H1 (cell line): ENCODE results near the gene GLIS2. TPM values are rescaled to one million over a fixed set of nuclear protein-coding genes. Genes with fewer than 3 reads are reported as not detected.

ENCODE experiments used
- CTCF ChIA-PET: fragments of 300-600 bp; sonication (Branson Sonifier 250); formaldehyde crosslinking; loops from one replicate; lab custom pipeline; 2021; ENCODE audit not compliant: partially characterized antibody; lab: Charles Lee
- POLR2A ChIA-PET: fragments of 300-600 bp; sonication (Branson Sonifier 250); formaldehyde crosslinking; loops from one replicate; lab custom pipeline; 2021; ENCODE audit warnings: inconsistent platforms; ENCODE audit not compliant: partially characterized antibody; lab: Charles Lee
- DNase-seq, 2 experiments: peaks; one replicate each; pipeline versions ENCODE4 v3.0.0 to v3.0.0-alpha.2; 2010 to 2022; ENCODE audit warnings: low spot score in 2 of 2, low read depth in 1 of 2, mixed read lengths in 1 of 2
- FAIRE-seq: peaks from 2 replicates; lab custom pipeline; 2011; peaks lifted over from hg19 to GRCh38; lab: Jason Lieb, UNC
- H2AFZ ChIP-seq: 2 replicates; pipeline ENCODE4 v1.8.1; 2012; ENCODE audit warnings: low read length, inconsistent platforms
- H2AK5ac ChIP-seq: 2 replicates; pipeline ENCODE4 v1.6.1; 2013; ENCODE audit warnings: low read depth, low read length
- H2BK120ac ChIP-seq: replicated peaks from 2 replicates; pipeline ENCODE3; 2013; ENCODE audit warnings: low read depth, low read length, inconsistent platforms
- H2BK12ac ChIP-seq: 2 replicates; pipeline ENCODE4 v1.6.1; 2013; ENCODE audit warnings: low read depth, low read length
- H2BK15ac ChIP-seq: 2 replicates; pipeline ENCODE4 v1.6.1; 2013; ENCODE audit warnings: low read length
- H2BK20ac ChIP-seq: 2 replicates; pipeline ENCODE4 v1.6.1; 2013; ENCODE audit warnings: low read length
- H2BK5ac ChIP-seq: 2 replicates; pipeline ENCODE4 v1.6.1; 2013; ENCODE audit warnings: low read depth, low read length
- H3K14ac ChIP-seq: 2 replicates; pipeline ENCODE4 v1.6.1; 2013; ENCODE audit warnings: inconsistent platforms; ENCODE audit not compliant: insufficient read length
- H3K18ac ChIP-seq: 2 replicates; pipeline ENCODE4 v1.6.1; 2013; ENCODE audit warnings: low read length; ENCODE audit errors: extremely low read depth
- H3K23ac ChIP-seq: 2 replicates; pipeline ENCODE4 v1.6.1; 2013; ENCODE audit warnings: inconsistent platforms; ENCODE audit not compliant: insufficient read length
- H3K23me2 ChIP-seq: 2 replicates; pipeline ENCODE4 v1.6.1; 2013; ENCODE audit warnings: low read depth, low read length
- H3K27ac ChIP-seq: 2 replicates; pipeline ENCODE4 v1.6.1; 2011; ENCODE audit warnings: low read depth, low read length, inconsistent platforms
- H3K27me3 ChIP-seq, 4 experiments: replicated peaks in 1 of 4; 1 replicate in 1 of 4; 2 replicates in 3 of 4; pipeline versions ENCODE4 v1.6.1 to v1.8.1; 2011 to 2013; ENCODE audit warnings: low read length in 3 of 4, mild to moderate bottlenecking in 3 of 4, inconsistent platforms in 2 of 4, mixed read lengths in 2 of 4, moderate library complexity in 1 of 4; ENCODE audit not compliant: control insufficient read depth in 3 of 4, insufficient read depth in 3 of 4; ENCODE audit errors: extremely low read depth in 1 of 4
- H3K36me3 ChIP-seq, 4 experiments: 2 replicates each; pipeline versions ENCODE4 v1.6.1 to v1.8.1; 2011 to 2013; ENCODE audit warnings: mild to moderate bottlenecking in 4 of 4, low read length in 3 of 4, moderate library complexity in 2 of 4, control low read depth in 1 of 4, inconsistent platforms in 1 of 4; ENCODE audit not compliant: insufficient read depth in 4 of 4, control insufficient read depth in 2 of 4
- H3K4ac ChIP-seq: replicated peaks from 2 replicates; pipeline ENCODE3; 2013; ENCODE audit warnings: low read length, low read depth, mixed read lengths, inconsistent platforms; ENCODE audit not compliant: insufficient read length
- H3K4me1 ChIP-seq, 4 experiments: replicated peaks in 1 of 4; 1 replicate in 1 of 4; 2 replicates in 3 of 4; pipeline versions ENCODE4 v1.6.1 to v1.8.1; 2011 to 2013; ENCODE audit warnings: low read length in 3 of 4, inconsistent platforms in 2 of 4, mixed read lengths in 1 of 4; ENCODE audit not compliant: insufficient read depth in 4 of 4, control insufficient read depth in 3 of 4
- H3K4me2 ChIP-seq, 2 experiments: 2 replicates each; pipeline versions ENCODE4 v1.6.1 to v1.8.1; 2011 to 2013; ENCODE audit warnings: low read depth in 2 of 2, low read length in 2 of 2, control low read depth in 1 of 2, inconsistent platforms in 1 of 2, mild to moderate bottlenecking in 1 of 2; ENCODE audit not compliant: insufficient read depth in 1 of 2
- H3K4me3 ChIP-seq, 4 experiments: fragments of 200-600, 300-600 bp in 1 of 4; sonication (generic), shearing (Covaris generic), sonication (Bioruptor Twin) in 1 of 4; 2 replicates each; pipeline versions ENCODE4 v1.5.1 to v1.8.1; 2011 to 2016; ENCODE audit warnings: low read length in 4 of 4, low read depth in 3 of 4, control low read depth in 2 of 4, inconsistent platforms in 2 of 4, mild to moderate bottlenecking in 2 of 4, mixed read lengths in 1 of 4, moderate library complexity in 1 of 4; ENCODE audit not compliant: insufficient read depth in 2 of 4; ENCODE audit errors: extremely low read depth in 1 of 4
- H3K56ac ChIP-seq: replicated peaks from 2 replicates; pipeline ENCODE3; 2013; ENCODE audit warnings: low read depth, mild to moderate bottlenecking, mixed read lengths, low read length, inconsistent platforms; ENCODE audit not compliant: insufficient read length
- H3K79me1 ChIP-seq: 2 replicates; pipeline ENCODE4 v1.6.1; 2013; ENCODE audit warnings: low read depth, low read length, control low read depth
- H3K79me2 ChIP-seq, 2 experiments: 2 replicates each; pipeline versions ENCODE4 v1.6.1 to v1.8.1; 2012 to 2013; ENCODE audit warnings: low read length in 2 of 2, mild to moderate bottlenecking in 2 of 2, inconsistent platforms in 1 of 2; ENCODE audit not compliant: insufficient read depth in 2 of 2, control insufficient read depth in 1 of 2
- H3K9ac ChIP-seq, 4 experiments: replicated peaks in 1 of 4; 1 replicate in 1 of 4; 2 replicates in 3 of 4; pipeline versions ENCODE4 v1.6.1 to v1.8.1; 2011 to 2013; ENCODE audit warnings: low read depth in 3 of 4, low read length in 3 of 4, control low read depth in 2 of 4, mild to moderate bottlenecking in 2 of 4, moderate library complexity in 2 of 4, inconsistent platforms in 1 of 4; ENCODE audit errors: extremely low read depth in 1 of 4
- H3K9me3 ChIP-seq, 2 experiments: 2 replicates each; pipeline versions ENCODE4 v1.6.1 to v1.8.1; 2012 to 2013; ENCODE audit warnings: mild to moderate bottlenecking in 2 of 2, moderate library complexity in 2 of 2, control low read depth in 1 of 2, inconsistent platforms in 1 of 2, low read depth in 1 of 2, low read length in 1 of 2, mixed read lengths in 1 of 2; ENCODE audit not compliant: insufficient read depth in 2 of 2
- H4K20me1 ChIP-seq, 2 experiments: replicated peaks in 1 of 2; 2 replicates each; pipeline versions ENCODE3 to v1.8.1; 2011 to 2013; ENCODE audit warnings: inconsistent platforms in 2 of 2, low read length in 2 of 2, mild to moderate bottlenecking in 1 of 2; ENCODE audit not compliant: insufficient read depth in 2 of 2, control insufficient read depth in 1 of 2
- H4K5ac ChIP-seq: 2 replicates; pipeline ENCODE4 v1.6.1; 2013; ENCODE audit warnings: low read length, low read depth, mixed read lengths, inconsistent platforms; ENCODE audit not compliant: insufficient read length
- H4K8ac ChIP-seq: 2 replicates; pipeline ENCODE4 v1.8.0; 2013; ENCODE audit warnings: mild to moderate bottlenecking, moderate library complexity, low read length, inconsistent platforms; ENCODE audit not compliant: insufficient read depth; ENCODE audit errors: extremely low read depth
- H4K91ac ChIP-seq: replicated peaks from 2 replicates; pipeline ENCODE3; 2013; ENCODE audit warnings: low read length, mixed read lengths, inconsistent platforms; ENCODE audit not compliant: insufficient read length
- KDM5A ChIP-seq: fragments of 200-600 bp; IDR thresholded peaks from 2 replicates; pipeline ENCODE4 v1.7.1; 2012; ENCODE audit warnings: mild to moderate bottlenecking, low read length, inconsistent platforms, mixed read lengths
- PHF8 ChIP-seq: fragments of 200-600 bp; sonication (generic); conservative IDR thresholded peaks from 2 replicates; pipeline ENCODE4 v1.7.1; 2012; ENCODE audit warnings: low read depth, mild to moderate bottlenecking, inconsistent platforms, low read length, moderate library complexity
- WGBS, 2 experiments: shearing (Covaris generic) in 1 of 2; methylation state at CpG; one replicate each; pipeline versions ENCODE4 v1.1.6 to v1.1.7; 2013 to 2015; ENCODE audit warnings: low lambda C conversion rate in 2 of 2, mixed read lengths in 2 of 2, inconsistent platforms in 1 of 2, low coverage in 1 of 2, missing lambda C conversion rate in 1 of 2; ENCODE audit not compliant: insufficient replicate concordance in 2 of 2, insufficient coverage in 1 of 2, insufficient read length in 1 of 2; ENCODE audit errors: extremely low coverage in 1 of 2, missing lambda C conversion rate in 1 of 2; 5-methylcytosine and 5-hydroxymethylcytosine counted together
- polyA plus RNA-seq, 7 experiments: library from polyadenylated mRNA; depleted of rRNA in 3 of 7; stranded (reverse) in 5 of 7; unstranded in 2 of 7; fragments of >200 nt in 5 of 7; fragments of 200-250 nt in 2 of 7; gene quantifications; 1 replicate in 5 of 7; 2 replicates in 1 of 7; 4 replicates in 1 of 7; pipeline versions ENCODE4 v1.2.1 to v1.2.3, GENCODE V29; 2011 to 2013; ENCODE audit warnings: missing spikeins in 2 of 7, mixed read lengths in 2 of 7
- total RNA-seq: library from RNA; stranded (reverse); fragmentation: NEBNext Ultra II Directional; extraction: Animal tissue kit (Norgen Biotek cat#: 25700); gene quantifications from 2 replicates; pipeline ENCODE4 v1.2.1, GENCODE V29; 2021

The GLIS2 gene
- total and polyA plus RNA-seq, 2 of the 8 experiments (the other 6 are each of a cell fraction or from before 2014, with no cell fraction given), result 4.3 to 17.4 TPM

DNA sequence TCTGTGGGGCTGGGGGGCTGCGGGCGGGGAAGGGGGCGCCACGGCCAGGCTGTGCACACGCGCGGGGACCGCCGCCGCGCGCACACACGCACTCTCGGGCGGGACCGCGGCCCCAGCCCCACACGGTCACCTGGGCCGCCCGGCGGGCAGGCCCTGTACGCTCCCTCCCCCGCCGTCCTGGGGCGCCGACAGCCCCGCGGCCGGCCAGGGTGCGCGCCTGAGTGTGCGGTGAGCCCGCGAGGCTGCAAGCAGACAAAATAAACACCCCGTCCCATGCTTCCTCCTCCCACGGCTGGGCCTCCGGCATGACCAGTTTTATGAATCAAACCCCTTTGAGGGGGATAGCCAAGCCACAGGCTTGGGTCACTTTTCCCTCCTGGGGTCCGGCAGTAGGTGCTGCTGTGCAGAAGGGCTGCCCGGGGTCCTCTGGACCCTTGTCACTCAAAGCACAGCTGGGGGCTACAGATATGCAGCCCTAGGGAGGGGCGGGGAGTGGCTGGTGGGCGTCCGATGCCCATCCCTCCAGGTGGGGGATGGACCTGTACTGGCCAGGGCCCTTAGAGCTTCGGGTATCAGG is 56.2 kb downstream of the GLIS2 start:
- no peaks in the 10 kb centered on the region for H3K9me3 ChIP-seq
- WGBS, 2 experiments, result 11% methylated on average over 17 of the region's 43 CpGs; no CpG with 5 or more reads in 1 of the 2 experiments
- H3K18ac ChIP-seq, result peak overlapping the region; percentile 10; the same call in 1 of the 2 replicates
- no peak overlapping the region for H2AFZ ChIP-seq
- no peak overlapping the region for H4K8ac ChIP-seq
- no peak overlapping the region for H4K91ac ChIP-seq
- no peak overlapping the region for H3K27ac ChIP-seq
- no peak overlapping the region for H2BK5ac ChIP-seq
- H3K27me3 ChIP-seq, result peaks cover 0 to 3% (median under 1%) of the 10 kb centered on the region in 4 experiments; a peak in 2 of 7 replicates
- no peak overlapping the region for H3K14ac ChIP-seq
- no peak overlapping the region for H3K4ac ChIP-seq
- H3K9ac ChIP-seq, result peak overlapping the region in 2 of 4 experiments; percentile 6 to 64; a peak in 4 of 7 replicates
- CTCF ChIA-PET, result interaction anchor here (0.5 to 24.8 kb wide), 4 partner anchors 12 to 686 kb away, joined by 3 to 659 read pairs (median 104); no protein-coding TSS in a partner anchor
- H3K36me3 ChIP-seq, result no peaks in the 10 kb centered on the region
- peaks cover 4 to 20% of the 10 kb centered on the region in 2 experiments for H4K20me1 ChIP-seq
- no peak overlapping the region for H2BK120ac ChIP-seq
- H3K23me2 ChIP-seq, result peaks cover 6% of the 10 kb centered on the region; the same call in 1 of the 2 replicates
- POLR2A ChIA-PET, result interaction anchor here (0.6 to 11.7 kb wide), 11 partner anchors 7 to 99 kb away, joined by 3 to 223 read pairs (median 5); partner anchors contain the start of genes CORO7, PAM16 and TFAP4
- no peak overlapping the region for H4K5ac ChIP-seq
- H3K79me1 ChIP-seq, result peaks cover 4% of the 10 kb centered on the region
- H3K56ac ChIP-seq, result no peak overlapping the region
- TF ChIP-seq KDM5A (no peak), PHF8 (peak; percentile 29; the same call in 1 of the 2 replicates)
- H2BK15ac ChIP-seq, result no peak overlapping the region
- H3K4me3 ChIP-seq, result peak overlapping the region; percentile 54 to 78 (median 59)
- no peak for DNase-seq
- H2AK5ac ChIP-seq, result no peak overlapping the region
- no peak for FAIRE-seq
- peaks cover 0 to 11% of the 10 kb centered on the region in 2 experiments; a peak in 1 of 4 replicates for H3K79me2 ChIP-seq
- peak overlapping the region; percentile 87 to 90 for H3K4me2 ChIP-seq
- no peak overlapping the region for H2BK12ac ChIP-seq
- peaks cover 4 to 46% (median 38%) of the 10 kb centered on the region in 4 experiments for H3K4me1 ChIP-seq
- H3K23ac ChIP-seq, result no peak overlapping the region
- no peak overlapping the region for H2BK20ac ChIP-seq
